GM12874 (cell line): ENCODE measurements around the gene ZNF474.

Source experiments
- CTCF ChIP-seq: IDR thresholded peaks from 2 replicates; pipeline ENCODE4 v1.5.1; 2011; ENCODE audit warnings: low read depth, mild to moderate bottlenecking, control low read depth, low read length, moderate library complexity; ENCODE audit not compliant: insufficient read depth

The ZNF474 gene

DNA sequence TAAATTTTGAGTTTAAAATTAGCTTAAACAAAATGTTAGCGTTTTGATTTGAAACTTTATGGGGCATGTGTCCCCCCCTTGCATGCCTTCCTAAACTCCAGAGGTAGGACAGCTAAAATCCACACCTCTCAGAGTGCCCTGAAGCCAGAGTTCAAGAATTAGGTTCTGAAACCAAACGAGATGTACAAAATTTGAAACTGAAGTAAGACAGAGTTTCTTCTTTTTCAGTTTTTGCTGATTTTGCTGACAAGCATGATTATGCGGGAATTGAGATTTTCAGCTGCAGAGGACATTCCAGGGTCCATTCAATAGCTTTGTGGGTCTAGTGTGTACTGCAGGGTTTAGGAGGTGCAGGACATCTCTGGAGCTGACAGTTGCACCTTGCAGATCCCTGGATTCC lies 34.2 kb upstream of the ZNF474 start:
- TF ChIP-seq CTCF = no peak

GRCh38 chr5:122097391-122097790 lies 32.0 kb upstream of the ZNF474 start:
- TF ChIP-seq CTCF = no peak

GRCh38 chr5:122099060-122099790 lies 30.1 kb upstream of the ZNF474 start:
- TF ChIP-seq CTCF = no peak

DNA sequence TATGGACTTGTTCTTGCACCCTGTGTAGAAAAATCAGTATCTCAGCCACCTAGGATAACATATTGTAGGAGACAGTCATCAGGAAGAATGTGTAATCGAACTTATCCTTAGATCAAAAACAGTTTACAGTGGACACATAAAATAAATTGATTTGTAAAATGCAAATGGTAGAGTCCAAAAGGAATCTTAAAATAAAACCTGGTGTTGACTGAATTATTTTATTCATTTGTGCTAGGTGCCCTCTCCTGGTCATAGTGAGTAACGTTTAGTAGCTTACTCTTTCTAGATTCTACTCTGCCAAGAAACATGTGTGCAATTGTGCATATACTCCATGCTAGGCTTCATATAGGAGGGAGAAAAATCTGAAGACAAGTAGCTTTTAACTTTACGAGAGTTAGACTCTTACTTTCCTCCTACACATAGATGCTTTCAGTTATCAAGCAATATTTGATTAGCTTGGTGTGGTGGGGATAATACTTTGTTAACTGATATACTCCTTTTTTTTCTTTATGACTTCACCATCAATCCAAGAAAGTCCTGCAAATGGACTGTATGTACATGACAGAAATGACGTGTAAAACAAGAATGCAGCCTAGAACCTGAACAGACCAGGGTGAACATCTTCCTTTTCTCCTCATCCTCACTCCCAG lies 27.6 kb upstream of the ZNF474 start:
- TF ChIP-seq CTCF = peak; percentile 33

DNA sequence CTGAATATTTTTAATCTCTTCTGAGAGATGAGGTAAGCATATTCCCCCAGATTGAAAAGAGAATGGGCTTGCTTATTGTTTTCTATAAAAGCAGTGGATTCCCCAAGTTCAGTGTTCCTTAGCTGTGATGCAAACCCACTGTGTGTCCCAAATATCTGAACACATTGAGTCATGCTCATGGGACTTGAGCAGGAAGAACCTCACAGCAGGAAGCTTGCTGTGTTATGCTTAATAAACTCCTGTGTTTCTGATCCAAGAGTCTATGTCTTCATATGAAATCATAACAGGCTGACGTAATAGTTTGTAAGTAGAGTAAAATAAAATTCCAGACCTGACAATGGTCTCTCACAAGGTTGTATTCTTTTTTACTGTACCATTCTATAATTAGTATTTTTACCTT lies 26.5 kb upstream of the ZNF474 start:
- no peak for TF ChIP-seq CTCF

- no peak for TF ChIP-seq CTCF
Measured at GRCh38 chr5:122105909-122106308, 23.4 kb upstream of the ZNF474 start.

DNA sequence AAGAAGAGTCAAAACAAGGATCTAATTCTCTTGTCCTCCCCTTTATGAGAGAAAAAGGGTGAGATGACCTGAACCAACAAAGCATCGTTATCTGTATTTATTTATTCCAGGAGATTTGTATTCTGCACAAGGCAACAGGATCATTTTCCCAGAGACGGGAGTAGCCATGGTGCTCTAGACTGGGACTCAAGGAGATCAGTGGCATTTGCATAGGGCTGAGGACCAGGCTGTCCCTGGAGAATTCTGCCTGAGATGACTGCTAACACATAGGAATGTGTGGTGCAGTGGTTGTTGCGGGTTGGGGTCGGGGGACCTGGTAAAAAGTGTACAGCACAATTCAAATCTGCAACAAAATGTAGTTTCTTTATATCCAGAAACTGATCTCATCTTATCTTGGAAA lies 22.3 kb upstream of the ZNF474 start:
- no peak for TF ChIP-seq CTCF
